ENCODE measurements around the gene GUCA1C. TPM values are rescaled to one million over a fixed set of nuclear protein-coding genes. Genes with fewer than 3 reads are reported as not detected.

Gene GUCA1C
- total RNA-seq = not detected

- no peak for DNase-seq (ENCODE audit: low spot score)
- no peak for ATAC-seq (ENCODE audit: low FRiP score)
- TF ChIP-seq CTCF (IDR thresholded peaks at IDR 0.05) = no peak
These were observed at the start of gene GUCA1C for GRCh38 chr3:108953700-108954099. Gene GUCA1C, minus strand, starts transcription at chr3:108953879. Its CDS starts 117 bp downstream, at chr3:108953762.

- no peak for DNase-seq (ENCODE audit: low spot score)
- TF ChIP-seq CTCF (IDR thresholded peaks at IDR 0.05) = no peak
These were observed 44.8 kb upstream of the GUCA1C start for GRCh38 chr3:108998436-108998835.

GRCh38 chr3:108985844-108986243, 32.2 kb upstream of the GUCA1C start:
- no peak for DNase-seq (ENCODE audit: low spot score)
- TF ChIP-seq CTCF (IDR thresholded peaks at IDR 0.05) = no peak
- ATAC-seq (ENCODE audit: low FRiP score) = no peak

More at GRCh38 chr3:108998436-108998835, 44.8 kb upstream of the GUCA1C start:
- ATAC-seq (ENCODE audit: low FRiP score) = no peak

GRCh38 chr3:108983051-108983450, 29.4 kb upstream of the GUCA1C start:
- DNase-seq (ENCODE audit: low spot score) (no peak), ATAC-seq (ENCODE audit: low FRiP score) (no peak)
- TF ChIP-seq CTCF (IDR thresholded peaks at IDR 0.05) = no peak

GRCh38 chr3:108976058-108976457, 22.4 kb upstream of the GUCA1C start:
- DNase-seq (ENCODE audit: low spot score) (no peak), ATAC-seq (ENCODE audit: low FRiP score) (no peak)
- TF ChIP-seq CTCF (IDR thresholded peaks at IDR 0.05) = no peak

- ATAC-seq (ENCODE audit: low FRiP score) = no peak
- TF ChIP-seq CTCF (IDR thresholded peaks at IDR 0.05) = no peak
- no peak for DNase-seq (ENCODE audit: low spot score)
These were observed 19.3 kb upstream of the GUCA1C start for GRCh38 chr3:108973019-108973418.

GRCh38 chr3:108972482-108972881, 18.8 kb upstream of the GUCA1C start:
- ATAC-seq (ENCODE audit: low FRiP score) (no peak), DNase-seq (ENCODE audit: low spot score) (no peak)
- no peak for TF ChIP-seq CTCF (IDR thresholded peaks at IDR 0.05)
